Stimulated activated CD8-positive, alpha-beta memory T cell treated with anti-CD3 and anti-CD28 coated beads, Interleukin-15, amount 100 ng/mL, for 1 hour (primary cell): ENCODE data around the gene NPAS1.

Experiments used
- DNase-seq: peaks from one replicate; pipeline ENCODE4 v3.0.0-alpha.2; 2020; ENCODE audit warnings: low read depth

NPAS1 gene, protein sequence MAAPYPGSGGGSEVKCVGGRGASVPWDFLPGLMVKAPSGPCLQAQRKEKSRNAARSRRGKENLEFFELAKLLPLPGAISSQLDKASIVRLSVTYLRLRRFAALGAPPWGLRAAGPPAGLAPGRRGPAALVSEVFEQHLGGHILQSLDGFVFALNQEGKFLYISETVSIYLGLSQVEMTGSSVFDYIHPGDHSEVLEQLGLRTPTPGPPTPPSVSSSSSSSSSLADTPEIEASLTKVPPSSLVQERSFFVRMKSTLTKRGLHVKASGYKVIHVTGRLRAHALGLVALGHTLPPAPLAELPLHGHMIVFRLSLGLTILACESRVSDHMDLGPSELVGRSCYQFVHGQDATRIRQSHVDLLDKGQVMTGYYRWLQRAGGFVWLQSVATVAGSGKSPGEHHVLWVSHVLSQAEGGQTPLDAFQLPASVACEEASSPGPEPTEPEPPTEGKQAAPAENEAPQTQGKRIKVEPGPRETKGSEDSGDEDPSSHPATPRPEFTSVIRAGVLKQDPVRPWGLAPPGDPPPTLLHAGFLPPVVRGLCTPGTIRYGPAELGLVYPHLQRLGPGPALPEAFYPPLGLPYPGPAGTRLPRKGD

DNA sequence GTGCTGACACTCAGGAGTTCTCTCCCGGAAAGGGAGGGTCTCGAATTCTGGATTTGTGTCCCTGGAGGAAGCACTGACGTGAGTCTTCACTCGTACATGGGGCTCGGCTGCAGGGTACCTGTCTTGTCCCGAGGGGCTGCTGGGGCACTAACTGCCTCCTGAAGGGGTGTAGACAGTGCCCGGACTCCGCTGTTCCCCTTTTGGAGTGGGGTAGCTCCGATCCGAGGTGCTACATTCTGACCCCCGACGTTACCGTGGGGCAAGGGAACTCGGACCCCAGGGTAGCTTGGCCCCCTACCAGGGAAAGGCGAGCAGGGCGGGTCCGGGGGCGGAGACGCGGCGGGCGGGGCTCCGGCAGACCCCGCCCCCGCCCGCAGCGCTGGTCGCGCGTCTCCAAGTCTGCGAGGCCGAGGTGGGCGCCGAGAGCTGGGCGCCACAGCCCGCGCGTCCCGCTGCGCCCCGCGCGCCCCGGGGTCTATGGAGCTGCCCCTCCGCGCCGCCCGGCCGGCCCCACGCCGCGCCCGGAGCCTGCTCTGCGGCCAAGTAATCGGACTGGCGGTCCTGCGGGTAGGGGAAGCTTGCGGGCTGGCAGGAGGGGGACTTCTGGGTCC lies at the start of gene NPAS1:
Gene NPAS1, plus strand, starts transcription at position 407 of the 611 bp plus-strand sequence. CDS start 1,211 bp downstream, outside the sequence.
- DNase-seq, result no peak

DNA sequence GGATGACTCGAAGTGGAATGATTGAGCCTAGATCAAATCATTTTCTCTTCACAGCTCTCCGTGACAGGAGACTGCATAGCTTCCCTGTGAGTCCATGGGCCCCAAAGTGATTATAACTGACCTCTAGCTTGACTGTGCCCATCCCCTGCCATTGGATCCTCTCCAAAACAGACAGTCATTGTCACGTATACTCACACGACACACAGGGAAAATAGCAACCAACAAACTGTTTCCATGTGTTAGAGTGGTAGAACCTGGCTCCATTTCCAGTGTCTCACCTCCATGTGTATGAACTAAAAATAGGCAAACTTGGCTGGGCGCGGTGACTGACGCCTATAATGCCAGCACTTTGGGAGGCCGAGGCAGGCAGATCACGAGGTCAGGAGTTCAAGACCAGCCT lies 48.8 kb upstream of the NPAS1 start:
- DNase-seq, result no peak

DNA sequence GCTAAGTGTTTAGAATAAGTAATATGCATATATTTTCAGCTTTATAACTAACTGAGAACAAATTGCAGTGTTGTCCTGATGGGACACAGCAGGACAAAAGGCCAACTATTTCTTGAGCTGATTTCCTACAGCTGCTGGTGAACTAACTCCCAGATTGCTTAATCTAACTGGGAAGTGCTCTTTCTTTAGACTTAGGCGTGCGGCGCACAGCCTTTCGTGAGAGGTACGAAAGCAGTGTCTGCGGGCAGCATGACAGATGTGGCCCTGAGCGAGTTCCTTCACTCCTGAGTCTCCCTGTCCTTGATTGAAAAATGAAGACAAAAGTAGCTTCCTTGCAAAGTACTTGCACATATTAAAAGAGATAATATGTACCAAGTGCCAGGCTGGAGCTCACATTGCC lies 47.3 kb upstream of the NPAS1 start:
- no peak for DNase-seq

DNA sequence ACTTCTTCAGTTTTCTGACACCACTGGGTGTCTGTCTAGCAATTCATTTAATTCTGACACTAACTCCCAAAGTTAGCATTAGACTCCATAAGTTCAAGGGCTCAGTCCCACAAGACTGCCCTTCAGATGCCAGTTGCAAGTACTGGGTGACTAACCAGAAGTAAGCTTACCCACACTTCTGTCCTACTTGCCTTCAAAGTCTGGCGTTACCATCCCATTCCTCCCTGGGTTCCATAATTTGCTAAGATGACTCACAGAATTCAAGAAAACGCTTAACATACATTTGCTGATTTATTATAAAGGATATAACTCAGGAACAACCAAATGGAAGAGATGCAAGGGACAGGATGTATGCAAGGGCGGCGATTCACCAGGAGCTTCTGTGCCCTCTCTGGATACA lies 45.5 kb upstream of the NPAS1 start:
- DNase-seq, result no peak

DNA sequence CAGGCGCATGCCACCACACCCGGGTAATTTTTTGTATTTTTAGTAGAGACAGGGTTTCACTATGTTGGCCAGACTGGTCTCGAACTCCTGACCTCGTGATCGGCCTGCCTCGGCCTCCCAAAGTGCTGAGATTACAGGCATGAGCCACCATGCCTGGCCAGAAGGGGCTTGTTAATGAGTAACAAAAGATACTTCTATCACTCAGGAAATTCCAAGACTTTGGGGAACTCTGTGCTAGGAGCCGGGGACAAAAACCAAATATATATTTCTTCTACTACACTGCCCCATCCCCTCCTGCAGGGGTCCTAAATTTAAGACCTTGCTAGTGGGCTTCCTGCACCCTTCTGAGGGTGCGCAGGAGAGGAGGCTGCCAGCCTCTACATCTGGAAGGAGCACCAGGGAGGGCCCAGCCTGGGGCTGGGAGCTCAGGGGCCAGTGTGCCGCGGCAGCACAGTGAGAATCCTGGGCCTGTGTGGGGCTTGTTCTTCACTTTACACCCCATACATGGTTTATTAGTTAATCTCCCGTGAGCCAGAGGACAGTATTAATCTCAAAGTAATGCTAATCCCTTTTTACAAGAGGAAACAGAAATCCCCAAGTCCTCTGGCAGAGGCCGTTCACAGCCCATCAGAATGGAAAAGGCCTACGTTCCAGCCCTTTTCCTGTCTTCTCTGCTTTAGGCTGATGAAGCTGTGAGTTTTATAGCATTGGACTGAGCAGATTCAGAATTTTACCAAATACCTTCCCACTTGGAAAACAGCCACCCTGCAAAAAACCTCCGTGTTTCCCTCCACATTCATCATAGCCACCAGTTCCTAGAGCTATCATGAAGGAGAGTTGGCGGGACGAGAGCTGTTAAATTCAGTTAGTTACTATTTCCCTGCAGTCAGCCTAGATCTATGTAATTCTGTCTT lies 44.4 kb upstream of the NPAS1 start:
- DNase-seq, result no peak

DNA sequence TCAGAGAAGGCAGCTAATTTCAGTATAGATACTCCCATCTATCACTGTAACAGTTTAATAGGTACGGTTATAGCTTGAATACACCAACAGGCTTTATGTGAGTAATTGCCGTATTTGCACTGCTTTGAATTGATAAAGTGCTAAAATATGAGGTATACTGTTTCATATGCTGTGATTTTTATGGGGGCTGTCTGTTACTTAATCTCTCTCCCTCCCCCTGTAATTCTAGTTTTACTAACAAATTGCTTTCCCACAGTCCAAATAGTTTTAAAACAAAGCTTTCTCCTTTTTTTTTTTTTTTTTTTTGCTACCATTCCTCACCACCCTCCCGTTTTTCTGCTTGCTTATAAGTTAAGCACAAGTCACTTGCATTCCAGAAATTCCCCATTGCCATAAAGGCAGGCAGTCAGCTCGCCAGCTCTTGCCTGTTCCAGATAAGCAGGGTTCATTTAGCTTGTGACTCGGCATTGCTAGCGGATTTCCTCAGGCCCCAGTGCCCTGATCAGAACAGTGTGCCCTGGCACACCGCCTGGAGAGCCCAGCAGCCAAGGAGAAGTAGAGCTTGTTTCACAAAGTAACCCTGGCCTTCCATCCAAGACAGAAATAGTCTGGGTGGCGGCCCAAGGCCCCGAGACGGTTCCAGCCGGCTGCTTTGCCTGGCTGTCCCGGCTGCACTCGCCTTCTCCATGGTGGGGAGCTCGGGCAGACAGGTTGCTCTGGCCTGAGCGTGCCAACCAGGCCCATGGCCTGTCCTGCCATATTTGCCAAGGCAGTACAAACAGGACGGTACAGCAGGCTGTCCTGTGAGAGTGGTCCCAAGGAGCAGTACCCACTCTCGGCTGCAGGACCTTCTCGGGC lies 43.5 kb upstream of the NPAS1 start:
- DNase-seq, result no peak

DNA sequence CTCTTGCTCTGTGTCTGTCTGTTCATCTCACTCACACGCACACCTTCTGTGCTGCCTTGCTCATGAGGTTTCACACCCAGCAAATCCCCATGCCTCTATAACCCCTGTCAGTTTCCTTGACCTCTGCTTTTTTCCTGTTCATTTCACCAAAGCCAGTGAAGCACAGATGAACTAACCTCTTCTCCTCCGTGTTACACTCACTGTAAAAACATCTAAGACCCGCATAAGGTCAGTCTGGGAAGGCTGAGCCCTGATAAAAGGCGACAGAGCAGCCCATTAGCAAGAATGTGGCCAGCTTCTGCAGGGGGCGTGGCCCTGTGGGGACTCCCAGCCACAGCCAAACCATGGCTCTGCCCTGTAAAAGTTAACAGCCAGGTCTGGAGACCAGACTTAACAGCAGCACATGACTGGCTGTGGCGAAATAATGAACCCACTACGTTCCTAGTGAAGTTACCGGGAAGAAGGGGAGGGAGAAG lies 42.8 kb upstream of the NPAS1 start:
- DNase-seq, result no peak

DNA sequence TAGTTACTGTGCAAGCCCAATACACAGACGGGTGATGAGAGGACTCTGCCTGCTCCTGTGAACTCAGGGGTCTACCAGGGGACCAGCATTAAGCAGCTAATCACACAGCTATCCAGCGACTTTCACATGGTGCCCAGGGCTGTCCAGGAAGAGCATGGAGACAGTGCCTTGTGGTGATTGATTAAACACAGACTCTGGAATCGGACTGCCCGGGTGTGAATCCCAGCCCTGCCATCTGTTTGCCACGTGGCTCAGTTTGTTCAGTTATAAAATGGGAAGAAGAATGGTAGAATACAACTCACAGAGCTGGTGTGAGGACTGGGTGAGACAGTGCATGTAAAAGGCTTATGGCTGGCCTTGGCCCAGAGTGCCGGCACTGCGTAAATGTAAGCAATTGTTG lies 42.1 kb upstream of the NPAS1 start:
- no peak for DNase-seq

DNA sequence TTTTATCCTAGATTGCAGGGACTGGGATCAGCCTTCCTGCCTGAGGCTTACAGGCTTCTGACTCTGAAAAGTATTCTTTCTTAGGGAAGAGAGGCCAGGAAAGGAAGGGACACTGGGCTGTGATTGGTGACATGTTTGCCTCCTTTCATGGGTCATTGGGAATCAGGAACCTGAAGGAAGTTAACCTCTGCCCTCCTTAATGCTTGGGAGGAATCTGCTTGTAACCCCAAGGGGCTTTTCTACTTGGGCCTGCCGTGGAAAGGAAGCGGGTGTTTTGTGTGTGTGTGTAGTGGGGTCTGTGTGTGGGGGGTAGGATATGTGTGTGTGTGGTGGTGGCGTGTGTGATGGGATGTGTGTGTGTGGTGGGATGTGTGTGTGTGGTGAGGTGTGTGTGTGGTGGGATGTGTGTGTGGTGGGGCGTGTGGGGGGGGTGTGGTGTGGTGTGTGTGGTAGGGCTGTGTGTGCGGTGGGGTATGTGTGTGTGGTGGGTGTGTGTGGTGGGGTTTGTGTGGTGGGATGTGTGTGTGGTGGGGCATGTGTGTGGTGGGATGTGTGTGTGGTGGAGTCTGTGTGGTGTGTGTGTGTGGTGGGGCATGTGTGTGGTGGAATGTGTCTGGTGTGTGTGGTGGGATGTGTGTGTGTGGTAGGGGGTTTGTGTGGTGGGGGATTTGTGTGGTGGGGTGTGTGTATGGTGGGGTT lies 41.3 kb upstream of the NPAS1 start:
- no peak for DNase-seq

DNA sequence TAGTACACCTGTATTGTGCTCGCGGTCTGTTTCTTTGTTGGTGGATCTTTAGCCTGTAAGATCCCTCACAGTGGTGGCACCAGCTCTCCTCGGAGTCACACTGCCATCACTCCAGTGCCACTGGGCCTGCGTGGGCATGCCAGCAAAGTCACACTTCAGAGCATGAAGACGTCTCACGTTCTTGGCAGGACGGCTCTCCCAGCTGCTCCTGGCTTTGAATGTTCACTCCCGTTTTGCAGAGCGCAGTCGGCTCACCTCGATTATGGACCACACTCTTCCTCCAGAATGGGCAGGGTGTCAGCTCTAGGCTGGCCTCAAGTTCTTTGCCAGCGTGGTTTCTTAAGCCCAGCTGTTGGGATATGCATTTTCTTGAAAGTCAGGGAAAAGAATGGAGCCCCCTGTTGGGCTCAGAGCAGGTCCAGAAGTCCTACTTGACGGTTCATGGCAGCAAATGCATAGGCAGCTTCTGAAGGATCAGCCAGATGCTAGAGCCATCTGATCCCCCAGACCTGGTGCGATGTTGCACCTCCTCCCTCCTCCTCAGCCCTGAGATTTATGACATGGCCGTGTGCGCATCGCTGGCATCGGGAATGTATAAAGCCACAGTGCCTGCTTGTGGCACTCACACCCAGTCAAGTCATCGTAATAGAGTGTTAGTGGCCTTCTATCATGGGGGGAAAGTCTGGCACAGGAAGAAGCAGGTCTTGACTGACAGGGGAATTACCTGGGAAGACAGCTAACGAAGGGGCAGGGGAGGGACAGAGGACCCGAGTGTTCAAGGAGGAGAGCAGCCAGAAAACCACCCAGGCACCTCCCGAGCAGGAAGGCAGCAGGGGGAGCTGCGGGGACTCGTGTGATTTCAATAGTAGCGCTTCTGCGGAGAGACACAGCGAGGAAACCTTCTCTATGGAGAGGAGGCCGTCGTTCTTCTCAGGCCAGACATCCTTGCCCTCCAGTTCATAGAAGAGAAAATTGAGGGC lies 40.2 kb upstream of the NPAS1 start:
- DNase-seq, result no peak

DNA sequence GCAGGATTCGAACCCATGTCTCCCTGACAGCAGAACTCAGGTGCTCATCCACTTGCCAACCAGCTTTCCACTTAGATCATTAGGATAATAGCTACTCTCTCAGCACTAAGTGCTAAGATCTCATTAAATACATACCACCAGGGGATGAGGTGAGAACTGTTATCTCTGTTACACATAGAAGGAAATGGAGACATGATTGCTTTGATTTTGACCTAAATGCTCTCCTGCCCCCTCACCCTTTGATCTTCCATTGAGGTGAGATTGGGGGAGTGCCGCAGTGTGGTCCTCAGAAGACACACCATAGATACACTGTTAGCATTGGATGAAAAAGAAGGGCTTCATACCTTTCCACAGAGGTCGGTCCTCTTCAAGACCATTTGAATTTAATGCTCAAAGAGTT lies 38.9 kb upstream of the NPAS1 start:
- DNase-seq, result no peak

DNA sequence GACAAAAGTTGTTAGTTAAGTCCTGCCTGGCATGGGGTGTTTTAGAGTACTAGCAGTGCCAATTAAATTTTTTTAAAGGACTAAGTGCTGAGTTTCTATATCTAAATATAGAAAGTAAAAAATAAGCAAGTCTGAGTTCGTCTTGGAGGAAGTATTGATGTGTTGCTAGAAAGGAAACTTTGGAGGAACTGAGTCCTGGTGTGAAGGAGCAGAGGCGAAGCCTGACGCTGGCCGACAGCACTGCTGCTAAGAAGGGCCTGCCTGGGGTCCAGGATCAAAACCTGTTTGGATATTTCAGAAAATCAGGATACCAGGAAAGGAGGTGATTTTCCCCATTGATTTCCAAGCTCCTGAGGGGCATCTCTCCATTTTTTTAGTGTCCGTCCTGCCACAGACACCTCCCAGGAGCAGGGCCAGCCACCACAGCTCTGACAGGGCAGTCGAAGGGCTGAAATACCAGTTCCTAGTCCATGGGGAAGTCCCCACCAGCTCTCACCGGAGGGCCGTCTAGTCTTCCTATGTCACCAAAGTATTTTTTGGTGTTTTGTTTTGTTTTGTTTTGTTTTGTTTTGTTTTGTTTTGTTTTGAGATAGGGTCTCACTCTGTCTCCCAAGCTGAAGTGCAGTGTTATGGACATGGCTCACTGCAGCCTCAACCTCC lies 38.2 kb upstream of the NPAS1 start:
- no peak for DNase-seq

DNA sequence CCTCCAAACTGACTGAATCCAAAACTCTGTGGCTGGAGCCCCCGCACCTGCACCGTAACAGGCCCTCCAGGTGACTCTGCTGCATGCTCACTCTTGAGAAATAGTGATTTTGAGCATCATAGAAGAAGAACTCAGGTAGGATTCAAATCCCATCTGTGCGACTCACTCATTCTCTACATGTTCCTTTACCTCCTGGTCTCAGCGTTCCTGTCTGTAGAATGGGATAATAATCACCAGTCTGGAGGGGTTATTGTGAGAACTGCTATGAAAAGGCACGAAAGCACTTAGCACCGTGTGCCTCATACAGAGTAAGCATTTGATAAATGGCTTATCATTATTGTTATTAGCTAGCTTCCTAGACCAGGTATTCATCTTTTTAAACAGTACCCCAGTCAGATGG lies 36.5 kb upstream of the NPAS1 start:
- no peak for DNase-seq

DNA sequence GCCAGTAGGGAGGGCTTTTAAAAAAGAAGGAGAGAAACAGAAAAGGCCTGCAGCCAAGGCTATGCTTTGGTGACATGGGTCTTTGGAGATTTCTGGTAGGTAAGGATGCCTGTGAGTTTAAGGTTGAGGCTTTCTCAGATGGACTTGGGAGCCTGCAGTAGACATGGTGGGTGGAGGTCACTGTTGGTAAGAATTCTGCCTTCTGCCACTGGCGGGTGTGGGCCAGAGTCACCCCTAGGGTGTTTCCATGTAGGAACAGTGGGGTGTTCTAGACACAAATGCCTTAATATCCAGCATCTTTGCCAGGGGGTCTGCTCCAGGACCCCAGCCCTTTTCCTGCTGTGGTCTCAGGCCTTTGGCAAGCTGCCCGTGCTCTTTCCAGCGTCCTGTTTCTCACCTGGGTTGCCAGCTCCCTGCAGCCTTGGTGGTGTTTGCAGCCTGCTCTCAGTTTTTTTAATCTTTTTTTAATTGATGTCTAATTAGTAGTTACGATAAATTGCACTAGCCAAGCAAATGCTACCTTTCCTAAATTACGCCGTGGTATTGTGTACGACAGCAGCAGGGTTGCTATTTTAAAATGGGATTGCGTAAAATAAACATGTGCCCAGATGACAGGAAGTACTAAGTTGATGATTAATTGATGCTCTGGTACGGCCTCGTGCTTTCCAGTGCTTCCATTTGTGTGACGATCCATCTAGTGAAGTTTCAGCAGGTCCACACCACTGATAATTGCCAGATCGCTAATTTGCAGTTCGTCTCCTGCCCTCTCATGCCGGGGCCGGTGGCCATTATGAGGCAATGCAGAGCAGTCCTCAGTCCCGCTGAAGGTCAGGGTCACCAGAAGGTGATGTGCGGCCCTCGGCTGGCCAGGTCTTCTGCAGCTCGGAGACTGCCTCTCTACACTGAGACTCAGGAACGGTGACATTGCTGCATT lies 35.3 kb upstream of the NPAS1 start:
- no peak for DNase-seq

DNA sequence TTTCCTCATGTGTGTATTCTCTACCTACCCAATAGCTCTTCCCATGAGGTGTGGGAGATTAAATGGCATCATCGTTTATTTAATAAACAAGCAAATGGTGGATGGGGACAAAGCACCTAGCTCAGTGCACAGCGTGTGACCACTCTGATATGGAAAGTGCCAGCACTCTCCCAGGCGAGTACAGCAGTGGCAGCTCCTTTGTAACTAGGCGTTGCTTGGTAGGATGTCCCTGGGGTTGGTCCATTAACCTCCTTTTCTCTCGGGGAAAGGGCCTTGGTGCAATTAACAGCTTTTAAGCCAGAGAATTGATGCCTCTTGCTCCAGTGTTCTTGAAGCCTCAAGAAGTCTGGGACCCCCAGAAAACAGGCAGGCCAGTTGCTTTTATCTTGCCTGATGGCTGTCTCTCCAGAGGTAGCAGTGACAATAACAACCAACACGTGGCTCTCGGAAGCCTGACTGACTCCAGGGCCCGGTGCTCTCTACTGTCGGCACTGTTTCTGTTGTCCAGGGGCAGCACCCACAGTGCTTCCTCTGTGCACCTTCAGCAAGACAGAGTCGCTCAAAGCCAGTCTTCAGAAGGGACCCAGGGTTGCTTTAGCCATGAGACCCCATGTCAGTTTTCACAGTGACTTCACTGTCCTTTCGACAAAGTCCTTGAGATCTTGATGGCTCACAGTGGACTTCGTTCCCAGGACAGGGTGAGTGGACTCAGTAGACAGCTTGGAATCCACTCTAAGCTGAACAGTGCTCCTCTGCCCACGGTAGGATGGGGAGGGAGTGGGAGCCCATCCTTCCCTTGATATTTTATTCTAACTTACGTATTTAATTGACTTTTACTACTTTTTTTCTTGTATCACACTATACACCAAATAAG lies 33.9 kb upstream of the NPAS1 start:
- no peak for DNase-seq

DNA sequence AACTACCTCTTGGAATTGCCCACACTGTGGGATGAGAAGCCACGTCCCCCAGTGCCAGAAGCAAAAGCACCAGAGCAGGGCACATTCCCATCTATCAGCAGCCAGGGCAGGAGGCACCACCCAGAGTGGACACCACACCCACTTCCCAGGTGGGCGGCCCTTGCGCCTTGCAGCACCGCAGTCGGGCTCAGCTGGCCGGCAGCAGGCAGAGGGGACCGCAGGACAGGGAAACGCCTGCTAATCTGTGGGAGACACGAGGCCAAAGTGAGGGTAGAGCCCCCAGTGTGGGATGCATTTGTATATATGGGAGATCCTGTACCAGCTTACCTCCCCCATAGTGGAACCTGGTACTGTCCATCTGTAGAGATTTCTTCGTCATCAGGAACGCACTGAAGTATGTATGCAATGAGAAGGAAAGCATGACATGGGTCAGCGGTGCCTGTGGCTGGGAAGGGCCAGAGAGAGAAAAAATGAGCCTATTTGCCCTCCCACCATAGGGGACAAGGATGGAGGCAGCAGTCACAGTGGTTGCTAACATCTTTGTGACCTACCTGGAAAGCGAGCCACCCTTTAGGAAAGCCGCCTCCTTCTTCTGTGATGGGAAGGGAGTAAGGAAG lies 30.9 kb upstream of the NPAS1 start:
- no peak for DNase-seq
